ENCODE measurements around the gene EIF4E. TPM values are rescaled to one million over a fixed set of nuclear protein-coding genes. Genes with fewer than 3 reads are reported as not detected.
A peak's percentile ranks its signal among the peaks of the same experiment; 100 is the strongest.
"Not testable (repeated sequence)": the region's sequence is repeated elsewhere in the genome, so short reads cannot be mapped to it uniquely, and the experiment has no call there.

EIF4E gene
- total RNA-seq, 2 donors from 2014 or later, result 49.2 to 82.1 TPM

DNA sequence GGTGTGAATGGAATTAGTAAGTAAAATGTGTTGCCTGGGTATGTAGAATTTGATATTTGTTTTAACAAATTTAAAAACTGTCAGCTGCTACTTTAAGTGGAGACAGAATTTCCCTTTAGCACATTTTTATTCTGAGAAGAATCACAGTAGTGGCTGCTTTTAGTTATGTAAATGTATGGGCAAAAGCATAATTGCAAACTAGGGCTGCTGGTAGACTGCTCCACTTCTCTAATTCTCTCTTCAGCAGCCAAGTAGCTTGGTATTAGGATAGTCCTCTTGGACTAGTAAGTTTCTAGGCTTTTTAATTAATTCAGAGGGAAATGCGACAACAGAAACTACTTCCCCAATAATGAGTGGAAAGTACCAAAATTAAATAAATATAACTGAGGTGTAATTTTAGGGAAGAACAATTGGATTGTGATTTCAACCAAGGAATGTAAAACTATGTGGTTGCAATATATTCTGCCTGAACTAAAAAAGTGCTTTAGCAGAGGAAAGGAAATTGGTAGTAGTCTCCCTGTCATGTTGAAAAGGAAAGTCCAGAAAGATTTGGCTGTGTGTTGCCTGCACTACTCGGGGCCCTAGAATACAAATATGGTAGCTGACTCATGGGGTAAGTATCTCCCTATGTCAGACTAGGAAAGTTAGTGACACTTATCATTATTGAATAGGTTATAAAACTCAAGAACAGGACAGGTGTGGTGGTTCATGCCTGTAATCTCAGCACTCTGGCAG is 9.2 kb upstream of the EIF4E start:
- ATAC-seq, result no peak
- DNase-seq, result no peak
- intact Hi-C loops (cut with DNase I), result loop anchor here (5.0 to 10.0 kb wide), 2 partner anchors 57 to 119 kb away; partner anchors contain the start of gene METAP1 (in 1 of the 2)

DNA sequence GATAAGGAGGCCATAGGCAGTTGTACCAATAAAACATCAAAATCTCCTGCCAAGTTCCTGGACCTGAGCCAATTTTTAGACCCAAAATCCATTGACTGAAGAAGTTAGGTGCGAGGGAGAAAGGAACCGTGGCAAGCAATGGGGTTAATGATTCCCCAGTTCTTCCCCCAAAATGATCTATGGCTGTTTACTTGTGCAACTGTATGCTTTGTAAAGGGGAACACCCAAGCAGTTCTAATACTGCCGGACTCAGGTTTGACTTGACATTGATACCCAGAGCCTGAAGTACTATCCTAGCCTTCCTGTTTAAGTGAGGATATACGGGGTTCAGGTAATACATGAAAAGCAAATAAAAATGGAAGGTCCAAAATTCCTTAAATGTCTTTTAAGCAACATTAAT is 6.7 kb upstream of the EIF4E start:
- intact Hi-C loops (cut with DNase I), result loop anchor here (5.0 to 10.0 kb wide), 2 partner anchors 59 to 122 kb away; partner anchors contain the start of gene METAP1 (in 1 of the 2)
- ATAC-seq, result no peak
- no peak for DNase-seq

DNA sequence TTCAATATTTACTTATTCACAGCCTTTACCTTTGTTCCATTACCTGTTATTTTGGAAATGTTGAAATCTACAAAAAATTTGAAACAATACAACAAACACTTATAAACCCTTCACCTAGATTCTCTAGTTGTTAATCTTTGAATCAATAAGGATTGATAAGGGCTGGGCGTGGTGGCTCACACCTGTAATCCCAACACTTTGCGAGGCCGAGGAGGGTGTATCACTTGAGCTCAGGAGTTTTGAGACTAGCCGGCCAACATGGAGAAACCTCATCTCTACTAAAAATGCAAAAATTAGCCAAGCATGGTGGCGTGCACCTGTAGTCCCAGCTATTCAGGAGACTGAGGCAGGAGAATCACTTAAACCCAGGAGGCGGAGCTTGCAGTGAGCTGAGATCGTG is 5.9 kb upstream of the EIF4E start:
- intact Hi-C loops (cut with DNase I), result loop anchor here (5.0 to 10.0 kb wide), 3 partner anchors 60 to 122 kb away; partner anchors contain the start of gene METAP1 (in 2 of the 2)
- not testable (repeated sequence) for DNase-seq, ATAC-seq

DNA sequence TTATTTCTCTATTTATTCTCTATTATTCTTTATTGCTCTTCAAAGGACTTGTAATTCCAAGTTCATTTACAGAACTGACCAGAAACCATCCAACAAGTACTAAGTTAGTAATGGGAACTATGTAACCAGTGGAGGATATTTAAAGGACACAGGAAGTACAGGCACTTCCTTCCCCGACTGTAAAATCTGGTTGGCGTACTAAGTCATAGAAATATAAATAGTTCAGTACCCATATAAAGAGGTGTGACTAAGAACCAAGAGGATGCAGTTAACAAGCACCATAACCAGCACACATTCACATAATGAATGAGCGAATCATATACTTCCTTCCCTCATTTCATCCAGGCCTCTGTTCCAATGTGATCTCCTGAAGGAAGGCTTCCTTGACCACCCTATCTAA is 3.6 kb upstream of the EIF4E start:
- DNase-seq (no peak), ATAC-seq (no peak)
- intact Hi-C loops (cut with DNase I), result loop anchor here (5.0 to 10.0 kb wide), 2 partner anchors 62 to 65 kb away; partner anchors contain the start of gene METAP1 (in 2 of the 2)

DNA sequence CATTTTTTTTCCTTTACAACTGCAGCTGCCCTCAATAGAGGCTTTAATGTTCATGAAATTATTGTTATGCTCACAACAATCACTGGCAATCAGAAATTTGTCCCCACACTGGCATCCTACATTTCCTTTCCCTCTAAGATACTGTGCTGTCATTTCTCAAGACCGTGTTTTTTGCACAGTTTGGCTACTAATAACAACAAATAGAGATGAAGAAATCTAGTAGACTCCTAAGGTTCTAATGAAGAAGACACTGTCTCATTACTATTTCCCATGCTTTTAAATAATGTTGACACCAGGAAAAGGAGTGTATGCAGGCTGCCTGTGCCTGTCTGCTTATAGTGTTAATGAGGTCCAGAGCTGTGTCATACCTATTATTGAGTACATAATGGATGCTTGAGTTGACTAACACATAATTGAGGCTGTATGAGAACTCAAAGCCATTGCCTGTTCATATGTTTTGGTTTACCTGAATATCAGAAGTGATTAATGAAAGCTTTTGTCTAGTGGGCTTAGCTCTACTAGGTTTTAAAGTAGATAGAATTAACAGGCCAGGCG is 1.5 kb upstream of the EIF4E start:
- intact Hi-C loops (cut with DNase I), result loop anchor here (5.0 to 10.0 kb wide), 2 partner anchors 64 to 67 kb away; partner anchors contain the start of gene METAP1 (in 2 of the 2)
- ATAC-seq, result no peak
- no peak for DNase-seq

DNA sequence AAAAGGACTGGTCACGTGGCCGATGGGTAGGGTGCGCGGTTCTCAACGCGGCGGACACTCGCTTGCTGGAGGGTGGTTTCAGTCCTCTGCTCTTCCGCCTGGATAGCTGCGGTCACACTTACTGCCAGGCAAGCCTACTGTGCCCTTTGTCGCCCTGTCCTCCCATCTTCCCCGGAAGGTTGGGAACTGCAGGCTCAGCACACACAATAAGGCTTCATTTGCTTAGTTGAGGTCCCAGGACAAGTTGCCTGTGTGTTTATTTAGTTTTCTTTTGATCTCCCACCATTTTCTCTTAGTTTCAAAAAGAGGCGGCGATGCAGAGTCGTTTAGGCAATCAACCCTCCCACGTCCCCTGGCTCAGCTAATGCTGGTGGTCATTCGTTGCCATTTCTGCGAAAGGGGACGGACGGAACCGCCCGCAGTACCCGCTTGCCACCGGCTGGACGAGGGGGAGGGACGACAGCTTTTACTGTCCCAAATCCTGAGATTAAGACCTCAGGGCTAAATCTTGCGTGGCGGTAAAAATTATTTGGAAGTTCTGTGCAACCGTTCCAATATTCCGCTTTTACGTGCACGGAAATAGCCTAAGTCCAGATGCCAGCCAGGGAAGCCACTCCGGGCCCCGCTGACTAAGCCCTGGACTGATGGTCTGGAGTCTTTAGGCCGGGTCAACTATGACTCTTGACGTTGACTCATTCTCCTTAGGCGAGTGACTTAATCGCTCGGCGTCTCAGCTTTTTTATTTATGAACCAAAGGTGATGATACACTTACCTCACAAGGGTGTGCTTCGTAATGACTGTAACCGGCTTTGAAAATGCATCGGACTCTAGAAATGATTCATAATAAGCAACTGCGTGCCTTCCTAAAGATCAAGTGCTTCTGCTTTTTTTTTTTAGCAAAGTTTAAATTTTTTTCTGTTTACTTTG is 671 bp upstream of the EIF4E start:
- DNase-seq (peak; percentile 73), ATAC-seq (peak; percentile 45 to 76)
- intact Hi-C loops (cut with DNase I), result loop anchor here (5.0 to 10.0 kb wide), 2 partner anchors 65 to 68 kb away; partner anchors contain the start of gene METAP1 (in 2 of the 2)

DNA sequence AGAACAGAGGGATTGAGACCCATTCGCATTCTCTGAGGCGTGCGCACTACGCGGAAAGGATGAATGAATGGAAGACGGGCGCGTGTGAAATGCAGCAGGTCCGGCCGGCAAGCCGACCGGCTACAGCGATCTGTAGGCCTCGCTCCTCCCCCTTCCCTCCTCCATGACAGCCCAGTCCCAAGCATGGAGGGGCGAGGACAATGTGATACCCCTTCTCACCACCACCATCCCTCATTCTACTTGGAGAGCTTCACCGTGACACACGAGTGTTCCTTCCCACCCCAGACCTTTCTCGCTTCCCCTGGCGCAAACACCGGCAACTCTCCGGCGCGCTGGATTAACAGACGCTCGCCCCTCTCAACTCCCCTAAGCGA is 815 bp downstream of the EIF4E start:
- ATAC-seq (peak; percentile 57 to 76), DNase-seq (peak; percentile 78)
- intact Hi-C loops (cut with DNase I), result no loop called here

DNA sequence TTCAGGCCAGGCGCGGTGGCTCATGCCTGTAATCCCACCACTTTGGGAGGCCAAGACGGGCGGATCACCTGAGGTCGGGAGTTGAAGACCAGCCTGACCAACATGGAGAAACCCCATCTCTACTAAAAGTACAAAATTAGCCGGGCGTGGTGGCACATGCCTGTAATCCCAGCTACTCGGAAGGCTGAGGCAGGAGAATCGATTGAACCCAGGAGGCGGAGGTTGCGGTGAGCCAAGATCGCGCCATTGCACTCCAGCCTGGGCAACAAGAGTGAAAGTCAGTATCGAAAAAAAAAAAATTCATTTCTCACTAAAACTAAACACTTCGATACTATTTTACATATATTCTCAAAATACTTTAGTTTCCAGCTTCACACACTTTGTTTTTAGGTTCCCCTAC is 2.7 kb downstream of the EIF4E start:
- ATAC-seq; DNase-seq; intact Hi-C loops (cut with DNase I): not testable (repeated sequence)

DNA sequence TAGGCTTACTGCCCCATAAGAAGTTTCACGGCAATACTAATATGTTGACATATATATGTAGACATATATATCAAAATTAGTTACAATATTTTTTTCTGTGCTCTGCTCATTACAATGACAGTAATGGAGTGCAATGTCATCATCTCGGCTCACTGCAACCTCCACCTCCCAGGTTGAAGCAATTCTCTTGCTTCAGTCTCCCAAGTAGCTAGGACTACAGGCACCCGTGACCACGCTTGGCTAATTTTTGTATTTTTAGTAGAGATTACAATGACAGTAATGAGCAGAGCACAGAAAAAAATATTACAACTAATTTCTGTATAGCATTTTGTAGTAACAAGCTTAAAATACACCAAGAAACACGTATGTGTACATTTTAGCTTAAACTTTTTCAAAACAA is 7.6 kb downstream of the EIF4E start:
- ATAC-seq (no peak), DNase-seq (no peak)
- intact Hi-C loops (cut with DNase I), result no loop called here

DNA sequence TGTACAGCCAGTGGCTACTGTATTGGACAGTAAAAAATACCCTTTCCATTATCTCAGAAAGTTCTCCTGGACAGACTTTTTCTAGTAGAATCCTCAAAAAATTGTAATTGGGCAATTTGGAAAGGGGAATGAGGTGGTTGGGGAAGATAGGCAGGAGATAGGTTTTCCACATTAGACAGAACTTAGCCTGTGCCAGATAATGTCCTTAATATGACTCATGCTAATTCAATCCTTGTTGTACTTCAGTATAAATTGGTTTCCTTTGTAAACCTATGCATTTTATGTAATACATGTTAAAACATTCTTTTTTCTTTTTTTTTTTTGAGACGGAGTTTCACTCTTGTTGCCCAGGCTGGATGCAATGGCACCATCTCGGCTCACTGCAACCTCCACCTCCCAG is 8.9 kb downstream of the EIF4E start:
- intact Hi-C loops (cut with DNase I), result no loop called here
- DNase-seq (no peak), ATAC-seq (no peak)

DNA sequence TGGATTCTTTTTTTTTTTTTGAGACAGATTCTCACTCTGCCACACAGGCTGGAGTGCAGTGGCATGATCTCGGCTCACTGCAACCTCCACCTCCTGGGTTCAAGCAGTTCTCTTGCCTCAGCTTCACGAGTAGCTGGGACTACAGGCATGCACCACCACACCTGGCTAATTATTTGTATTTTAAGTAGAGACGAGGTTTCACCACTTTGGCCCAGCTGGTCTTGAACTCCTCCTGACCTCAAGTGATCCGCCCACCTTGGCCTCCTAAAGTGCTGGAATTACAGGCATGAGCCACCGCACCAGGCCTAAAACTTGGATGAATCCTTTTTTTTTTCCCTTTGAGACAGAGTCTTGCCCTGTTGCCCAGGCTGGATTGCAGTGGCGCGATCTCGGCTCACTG is 18.2 kb downstream of the EIF4E start:
- intact Hi-C loops (cut with DNase I); ATAC-seq; DNase-seq: not testable (repeated sequence)

DNA sequence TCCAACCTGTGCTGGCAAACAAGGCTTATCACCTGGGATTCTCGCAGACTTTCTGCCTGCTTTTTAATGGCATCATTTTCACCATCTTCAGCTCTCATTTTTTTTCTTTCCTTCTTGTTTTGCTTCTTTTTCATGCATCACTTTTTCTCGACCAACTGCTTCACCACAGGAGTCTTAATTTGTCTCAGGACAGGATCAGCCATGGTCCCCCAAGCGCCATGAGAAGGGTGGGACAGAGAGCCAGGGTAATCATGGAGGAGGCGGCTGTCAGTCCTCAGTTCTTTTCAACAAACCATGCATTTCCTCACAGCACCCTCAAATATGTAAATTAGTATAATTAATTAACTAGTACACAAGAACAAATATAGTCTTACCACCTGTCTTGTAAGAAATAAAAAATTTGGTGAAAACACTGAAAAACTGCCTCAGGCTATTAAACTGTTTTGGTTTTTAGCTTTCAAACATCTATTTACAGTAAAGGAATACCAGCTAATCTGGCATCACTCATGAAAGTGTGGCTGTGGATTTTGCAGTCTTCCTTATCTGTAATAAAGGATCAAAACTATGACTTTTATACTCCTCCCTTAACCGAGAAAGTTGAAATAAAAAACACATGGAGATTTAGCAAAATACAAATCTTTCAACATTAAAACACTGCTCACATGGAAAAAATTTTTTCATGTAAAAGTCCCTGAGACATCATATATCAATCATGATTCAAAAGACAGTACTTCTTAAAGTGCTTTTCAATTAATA is 19.1 kb downstream of the EIF4E start:
- no peak for ATAC-seq
- DNase-seq, result no peak
- intact Hi-C loops (cut with DNase I), result no loop called here

DNA sequence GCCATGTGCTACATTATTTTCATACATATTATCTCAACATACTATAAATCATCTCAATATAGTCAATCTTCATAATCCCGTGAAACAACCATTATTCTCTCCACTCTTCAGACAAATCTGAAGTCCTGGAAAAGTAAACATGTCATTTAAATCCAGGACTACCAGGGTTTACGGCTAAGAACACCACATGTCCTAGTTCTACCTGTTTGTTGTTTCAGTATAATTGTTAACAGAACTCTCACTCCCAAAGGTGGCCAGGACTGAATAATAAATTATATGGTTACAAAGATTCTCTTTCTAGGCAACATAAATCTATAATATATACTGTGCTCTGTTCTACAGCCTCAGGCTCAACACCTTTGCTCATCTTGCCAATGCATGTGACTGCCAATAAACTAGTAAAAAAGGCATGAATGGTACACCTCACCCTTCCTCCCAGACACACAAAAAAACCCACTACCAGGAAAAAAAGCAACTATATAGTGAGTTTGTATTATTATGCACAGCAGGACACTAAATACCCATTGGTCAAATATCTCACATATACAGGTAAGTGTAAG is 20.1 kb downstream of the EIF4E start:
- ATAC-seq (no peak), DNase-seq (no peak)
- intact Hi-C loops (cut with DNase I), result no loop called here

DNA sequence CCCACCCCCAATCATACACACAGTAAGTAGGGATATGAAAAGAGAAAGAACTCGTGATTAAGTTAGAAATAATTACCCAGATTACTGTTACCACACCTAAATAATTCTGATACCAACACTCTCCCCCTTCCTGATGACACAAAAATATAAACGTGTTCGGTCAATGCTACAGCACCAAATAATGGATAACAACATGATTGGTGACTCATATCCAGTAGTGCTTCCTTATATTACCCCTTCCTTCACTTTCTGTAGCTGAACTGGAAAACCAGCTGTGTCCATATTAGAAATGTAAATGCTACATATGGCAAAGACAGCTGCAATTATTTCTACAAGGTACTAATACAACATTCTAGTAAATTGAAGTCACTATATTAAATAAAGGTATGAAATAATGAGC is 20.8 kb downstream of the EIF4E start:
- DNase-seq, result no peak
- no peak for ATAC-seq
- intact Hi-C loops (cut with DNase I), result no loop called here

DNA sequence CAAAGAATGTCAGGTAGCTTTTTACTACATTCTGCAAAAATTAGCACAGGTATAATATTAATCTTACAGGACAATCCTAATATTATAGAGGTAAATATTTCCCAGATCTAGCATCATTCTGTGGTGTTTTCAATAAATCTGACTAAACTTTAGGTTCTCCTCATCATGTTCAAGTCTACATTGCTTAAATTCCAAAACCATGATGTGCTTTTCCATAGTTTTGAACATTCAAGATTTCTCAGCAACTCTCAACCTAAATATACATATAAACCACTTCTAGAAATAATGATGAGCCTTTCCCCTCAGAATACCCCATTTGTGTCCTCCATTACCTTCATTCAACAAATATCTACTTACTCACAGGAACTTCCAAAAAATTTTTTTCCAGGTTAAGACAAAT is 23.1 kb downstream of the EIF4E start:
- no peak for ATAC-seq
- intact Hi-C loops (cut with DNase I), result no loop called here
- DNase-seq, result no peak

DNA sequence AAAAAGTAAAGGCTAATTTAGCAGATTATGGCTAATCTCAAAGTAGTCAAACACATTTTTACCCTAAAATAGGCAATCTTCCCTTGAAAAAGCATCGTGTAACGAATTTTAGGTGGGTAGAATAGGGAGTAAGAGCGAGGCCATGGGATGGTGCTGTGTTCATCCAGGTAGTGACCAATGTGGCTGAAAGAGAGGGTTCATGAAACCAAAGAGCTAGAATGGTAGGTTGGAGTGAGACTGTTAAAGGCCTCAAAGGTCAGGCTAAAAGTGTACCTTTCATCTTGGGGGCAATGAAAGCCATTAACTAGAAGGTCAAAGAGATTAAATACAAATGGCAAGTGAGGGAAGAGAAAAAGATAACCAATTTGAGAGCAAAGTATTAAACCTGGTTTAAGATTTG is 23.6 kb downstream of the EIF4E start:
- no peak for DNase-seq
- intact Hi-C loops (cut with DNase I), result no loop called here
- ATAC-seq, result no peak

DNA sequence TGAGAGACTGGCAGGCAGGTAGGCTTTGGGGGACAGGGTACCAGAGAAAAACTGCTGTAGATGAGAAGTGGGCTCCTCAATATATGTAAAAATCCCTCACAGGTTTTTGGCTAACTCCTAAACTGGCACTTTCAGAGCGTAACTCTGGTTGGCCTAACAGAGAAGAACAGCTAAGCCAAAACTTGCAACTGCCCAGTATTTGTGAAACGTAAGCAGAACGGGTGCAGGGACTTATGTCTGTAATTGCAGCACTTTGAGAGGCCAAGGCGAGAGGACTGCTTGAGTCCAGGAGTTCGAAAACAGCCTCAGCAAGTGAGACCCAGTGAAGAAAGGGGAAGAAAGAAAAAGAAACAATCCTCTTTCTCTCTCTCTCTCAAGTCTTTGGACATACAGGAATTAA is 25.0 kb downstream of the EIF4E start:
- ATAC-seq (no peak), DNase-seq (no peak)
- intact Hi-C loops (cut with DNase I), result no loop called here

DNA sequence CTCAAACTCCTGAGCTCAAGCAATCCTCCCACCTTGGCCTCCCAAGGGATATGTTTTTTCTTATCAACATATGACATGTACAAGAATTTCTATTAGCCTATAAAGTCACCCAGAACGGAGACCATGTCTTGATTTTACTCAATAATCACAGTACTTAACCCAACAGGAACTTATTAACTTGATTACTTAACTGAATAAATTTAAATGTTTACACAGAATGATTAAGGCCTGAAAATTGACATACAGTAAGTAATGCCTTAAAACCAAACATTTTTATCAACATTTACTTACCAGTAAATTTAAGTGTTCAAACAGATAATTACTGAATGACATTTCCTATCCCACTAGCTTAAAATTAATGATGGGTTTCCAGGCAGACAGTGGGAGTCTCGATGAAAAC is 25.4 kb downstream of the EIF4E start:
- ATAC-seq (no peak), DNase-seq (no peak)
- intact Hi-C loops (cut with DNase I), result no loop called here

DNA sequence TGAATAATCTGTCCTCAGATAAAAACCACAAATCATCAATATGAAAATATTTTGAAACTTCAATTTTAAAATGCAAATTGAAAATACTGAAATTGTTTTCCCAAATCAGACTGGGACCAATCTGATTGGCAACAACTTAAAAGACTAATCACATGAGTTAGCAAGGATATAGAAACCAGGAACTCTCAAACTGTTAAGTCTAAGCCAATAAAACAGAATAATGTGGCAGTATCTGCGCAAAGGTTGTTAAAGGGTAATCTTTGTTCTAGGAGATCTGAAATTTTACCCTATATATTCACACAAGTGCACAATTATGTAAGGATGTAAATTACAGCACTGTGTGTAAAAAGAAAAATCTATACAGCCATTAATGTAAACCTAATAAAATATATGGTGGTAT is 29.7 kb downstream of the EIF4E start:
- no peak for ATAC-seq
- intact Hi-C loops (cut with DNase I), result no loop called here
- no peak for DNase-seq

Data from left cardiac atrium (tissue), 4 donors.